Measurements from ENCODE around the gene DCHS2.

Gene DCHS2, protein sequence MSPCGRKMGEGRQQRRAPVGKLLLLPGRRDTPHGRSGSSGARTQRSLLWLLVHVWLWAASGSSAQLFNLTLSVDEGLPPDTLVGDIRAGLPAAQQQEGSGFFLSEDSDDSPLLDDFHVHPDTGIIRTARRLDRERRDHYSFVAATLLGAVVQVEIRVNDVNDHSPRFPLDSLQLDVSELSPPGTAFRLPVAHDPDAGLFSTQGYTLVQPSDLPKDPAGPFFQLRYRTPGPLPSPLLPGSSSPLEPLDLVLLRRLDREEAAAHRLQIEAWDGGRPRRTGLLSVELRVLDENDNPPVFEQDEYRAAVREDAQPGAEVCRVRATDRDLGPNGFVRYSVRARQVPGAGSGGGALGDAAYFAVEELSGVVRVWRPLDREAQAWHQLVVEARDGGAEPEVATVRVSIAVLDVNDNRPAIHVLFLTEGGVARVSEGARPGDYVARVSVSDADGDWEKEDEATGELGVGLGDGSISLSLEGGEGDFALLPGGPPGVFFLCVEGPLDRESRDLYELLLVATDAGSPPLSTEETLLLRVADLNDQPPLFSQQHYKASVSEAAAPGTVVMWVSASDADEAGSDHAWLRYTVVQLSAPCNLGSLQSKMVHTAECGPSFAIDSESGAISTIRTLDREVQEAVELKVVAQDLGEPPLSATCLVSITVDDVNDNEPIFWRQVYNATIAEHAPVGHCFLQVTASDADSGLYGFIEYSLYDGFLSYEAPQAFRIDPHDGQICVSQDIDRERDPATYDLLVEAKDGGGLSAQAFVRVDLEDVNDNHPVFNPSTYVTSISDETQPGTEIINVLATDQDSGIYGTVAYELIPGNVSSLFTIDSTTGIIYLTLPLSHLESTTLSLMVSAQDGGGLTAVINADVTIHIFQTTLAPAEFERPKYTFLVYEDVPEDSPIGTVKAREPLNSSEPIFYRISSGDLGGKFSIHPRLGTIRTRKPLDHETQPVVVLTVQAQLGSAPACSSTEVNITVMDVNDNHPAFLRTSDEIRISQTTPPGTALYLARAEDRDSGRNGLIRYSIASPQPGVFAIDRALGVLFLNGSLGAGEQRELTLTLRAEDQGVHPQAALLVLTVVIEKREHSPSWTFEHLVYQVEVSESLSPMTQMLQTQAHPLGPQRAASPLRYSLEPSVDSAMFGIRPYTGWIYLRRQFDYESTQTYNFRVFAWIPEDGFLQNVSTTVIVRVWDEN (N-terminal part only)

GRCh38 chr4:154491341-154492271, at the start of gene DCHS2:
TSS of gene DCHS2 (minus strand) at chr4:154491799. CDS start at chr4:154491355, 444 bp downstream.
- no peak for DNase-seq

DNA sequence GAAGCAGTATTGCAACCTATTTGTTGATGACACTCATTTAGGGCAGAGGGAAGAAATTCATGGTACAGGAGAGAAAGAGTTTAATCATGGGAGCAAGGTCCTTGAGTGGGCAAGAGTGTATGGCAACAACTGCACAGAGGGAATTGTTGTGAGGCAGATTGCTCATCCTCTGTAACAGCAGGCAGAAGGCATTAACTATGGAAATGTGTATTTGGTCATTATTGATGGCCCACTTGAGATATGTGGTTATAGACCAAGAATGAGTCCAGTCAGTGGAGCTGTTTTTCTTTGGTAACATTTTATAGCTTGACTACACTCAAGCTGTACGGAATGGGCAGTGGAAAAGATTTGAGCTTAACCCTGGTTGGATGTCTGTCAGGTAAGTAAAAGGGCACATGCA, 42.7 kb upstream of the DCHS2 start:
- no peak for DNase-seq

DNA sequence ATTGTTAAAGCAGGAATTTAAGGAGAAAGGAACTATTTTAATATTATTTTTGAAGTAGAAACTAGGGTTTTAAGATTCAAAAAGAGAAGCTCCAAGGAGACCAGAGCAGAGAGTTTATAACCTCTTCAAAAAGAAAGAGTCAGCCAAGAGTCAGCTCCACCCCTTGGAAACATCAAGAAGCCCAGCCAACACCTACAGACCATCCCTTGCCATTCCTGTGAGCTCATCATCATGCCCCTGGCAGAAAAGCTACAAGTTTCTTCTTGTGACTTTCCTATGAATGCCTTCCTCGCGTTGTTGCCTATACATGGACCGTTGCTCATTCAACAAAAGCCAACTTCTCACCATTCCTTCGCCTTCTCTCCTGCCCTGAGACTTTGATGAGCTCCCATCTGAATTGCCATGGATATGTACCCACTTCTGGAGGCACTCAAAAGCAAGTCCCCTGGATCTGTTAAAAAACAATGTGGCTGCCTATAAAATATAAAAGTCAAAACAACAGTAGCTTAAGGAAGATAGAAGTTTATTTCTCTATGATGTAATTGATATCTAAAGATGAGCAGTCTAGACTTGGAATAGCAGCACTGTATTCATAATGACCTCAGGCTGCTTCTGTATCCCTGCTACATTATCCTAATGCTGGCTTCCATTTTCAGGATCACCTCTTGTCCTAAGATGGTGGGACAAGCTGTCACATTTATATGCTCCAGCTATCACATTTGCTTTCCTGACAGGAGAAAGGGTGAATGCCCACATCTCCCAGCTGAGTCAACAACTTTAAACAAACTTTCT, 38.3 kb upstream of the DCHS2 start:
- DNase-seq = no peak

GRCh38 chr4:154528869-154529268, 37.3 kb upstream of the DCHS2 start:
- DNase-seq = no peak

- no peak for DNase-seq
Measured at GRCh38 chr4:154527308-154527707, 35.7 kb upstream of the DCHS2 start.

GRCh38 chr4:154526151-154526550, 34.6 kb upstream of the DCHS2 start:
- DNase-seq = no peak

DNA sequence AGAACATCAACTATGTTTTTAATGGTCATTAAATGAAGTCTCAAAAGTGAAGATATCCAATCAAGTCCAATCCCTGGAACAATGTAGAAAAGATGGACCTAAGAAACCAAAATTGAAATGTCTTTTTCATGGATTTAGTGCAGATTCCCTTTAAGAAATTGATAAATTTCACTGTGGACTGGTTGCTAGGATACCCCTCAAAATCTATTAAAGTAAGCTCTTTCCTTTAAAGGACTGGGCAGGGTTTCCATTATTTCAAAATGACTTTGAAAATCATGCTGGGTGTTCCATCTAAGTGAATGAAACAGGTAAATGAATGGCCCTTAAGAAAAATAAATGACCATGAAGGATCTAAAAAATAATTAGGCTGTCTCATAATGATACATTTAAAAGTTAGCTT, 30.0 kb upstream of the DCHS2 start:
- DNase-seq = no peak

DNA sequence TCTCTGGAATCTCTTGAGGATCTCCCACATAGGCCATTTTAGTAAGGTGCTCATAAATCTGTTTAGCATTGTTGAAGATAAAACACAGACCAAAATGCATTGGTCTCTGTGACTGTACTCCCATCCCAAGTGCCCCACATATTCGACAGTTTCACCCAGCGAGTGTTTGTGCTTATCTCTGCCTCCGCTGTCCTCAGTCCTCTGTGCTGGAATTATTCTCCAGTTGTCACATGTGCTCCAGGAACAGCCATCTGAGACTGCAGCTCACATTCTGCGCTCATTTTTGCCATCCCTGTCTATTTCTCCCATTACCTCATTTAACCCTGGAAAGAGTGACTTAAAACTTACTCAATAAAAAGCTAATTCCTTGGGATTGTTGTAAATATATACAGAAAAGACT, 27.6 kb upstream of the DCHS2 start:
- no peak for DNase-seq

DNA sequence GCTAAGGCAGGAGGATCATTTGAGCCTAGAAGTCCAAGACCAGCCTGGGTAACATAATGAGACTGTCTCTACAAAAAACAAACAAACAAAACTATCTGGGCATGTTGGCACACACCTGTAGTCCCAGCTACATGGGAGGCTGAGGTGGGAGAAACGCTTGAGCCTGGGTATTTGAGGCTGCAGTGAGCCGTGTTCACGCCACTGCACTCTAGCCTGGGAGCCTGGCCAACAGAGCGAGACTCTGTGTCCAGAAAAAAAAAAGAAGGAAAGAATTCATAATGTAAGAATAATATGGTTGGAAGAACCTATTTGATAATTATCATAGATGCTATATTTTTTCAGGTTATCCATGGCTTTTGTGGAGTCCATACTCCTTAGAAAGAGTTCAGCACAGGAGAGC, 26.0 kb upstream of the DCHS2 start:
- no peak for DNase-seq

GRCh38 chr4:154516318-154517029, 24.9 kb upstream of the DCHS2 start:
- no peak for DNase-seq

DNA sequence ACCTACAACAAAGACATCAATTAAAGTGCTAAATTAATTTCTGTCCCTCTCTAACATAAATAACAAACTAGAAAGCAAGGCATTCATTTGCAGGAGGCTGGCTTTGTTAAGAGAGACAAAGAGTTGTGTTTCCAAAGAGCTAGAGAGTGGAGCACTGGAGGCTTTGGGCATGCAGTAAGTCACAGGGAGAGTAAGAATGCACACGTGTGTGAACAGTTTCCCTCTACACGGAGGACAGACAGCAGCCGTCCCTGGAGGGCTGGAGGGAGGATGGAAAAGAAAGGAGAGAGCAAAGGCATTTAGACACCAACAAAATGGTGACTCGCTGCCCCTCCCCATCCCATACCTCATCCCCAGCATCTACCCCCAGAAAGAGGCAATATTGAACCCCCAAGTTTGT, 20.4 kb upstream of the DCHS2 start:
- DNase-seq = no peak

DNA sequence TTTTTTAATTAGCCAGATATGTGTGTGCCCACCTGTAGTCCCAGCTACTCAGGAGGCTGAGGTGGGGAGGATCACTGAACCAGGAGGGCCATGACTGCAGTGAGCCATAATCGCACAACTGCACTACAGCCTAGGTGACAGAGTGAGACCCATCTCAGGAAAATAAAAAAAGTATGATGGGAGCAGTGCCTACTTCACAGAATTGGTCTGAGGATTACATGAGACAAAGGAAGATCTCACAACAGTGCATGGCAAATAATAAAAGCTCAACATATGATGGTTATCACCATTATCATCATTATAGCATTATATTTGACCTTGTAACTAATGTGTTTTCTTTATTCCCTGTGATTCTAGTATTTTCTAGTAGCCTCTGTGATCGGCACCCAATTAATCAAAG, 19.9 kb upstream of the DCHS2 start:
- no peak for DNase-seq

- DNase-seq = no peak
Measured at GRCh38 chr4:154507156-154507555, 15.6 kb upstream of the DCHS2 start.

GRCh38 chr4:154506253-154506652, 14.7 kb upstream of the DCHS2 start:
- no peak for DNase-seq

GRCh38 chr4:154503598-154503997, 12.0 kb upstream of the DCHS2 start:
- no peak for DNase-seq

GRCh38 chr4:154502111-154502510, 10.5 kb upstream of the DCHS2 start:
- DNase-seq = no peak

GRCh38 chr4:154497889-154498288, 6.3 kb upstream of the DCHS2 start:
- no peak for DNase-seq

- no peak for DNase-seq
Measured at GRCh38 chr4:154495867-154496266, 4.3 kb upstream of the DCHS2 start.

DNA sequence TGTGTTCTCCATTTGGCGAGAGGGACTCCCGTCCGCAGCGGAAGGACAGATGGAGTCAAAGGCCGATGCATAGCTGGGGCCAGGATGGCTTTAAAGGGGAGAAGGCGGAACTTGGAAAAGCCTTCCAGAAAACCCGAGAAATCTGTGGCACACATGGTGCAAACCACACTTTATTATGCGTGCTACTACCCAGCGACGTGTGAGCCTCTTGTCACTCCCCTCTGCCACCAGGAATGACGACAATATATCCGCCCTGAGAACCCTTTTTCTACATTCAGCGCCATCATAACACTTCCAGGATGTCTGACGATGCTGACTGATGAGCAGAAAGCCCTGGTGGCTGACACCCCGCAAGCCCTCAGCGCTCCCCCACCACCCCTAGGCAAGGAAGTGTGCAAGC, 689 bp upstream of the DCHS2 start:
- no peak for DNase-seq

DNA sequence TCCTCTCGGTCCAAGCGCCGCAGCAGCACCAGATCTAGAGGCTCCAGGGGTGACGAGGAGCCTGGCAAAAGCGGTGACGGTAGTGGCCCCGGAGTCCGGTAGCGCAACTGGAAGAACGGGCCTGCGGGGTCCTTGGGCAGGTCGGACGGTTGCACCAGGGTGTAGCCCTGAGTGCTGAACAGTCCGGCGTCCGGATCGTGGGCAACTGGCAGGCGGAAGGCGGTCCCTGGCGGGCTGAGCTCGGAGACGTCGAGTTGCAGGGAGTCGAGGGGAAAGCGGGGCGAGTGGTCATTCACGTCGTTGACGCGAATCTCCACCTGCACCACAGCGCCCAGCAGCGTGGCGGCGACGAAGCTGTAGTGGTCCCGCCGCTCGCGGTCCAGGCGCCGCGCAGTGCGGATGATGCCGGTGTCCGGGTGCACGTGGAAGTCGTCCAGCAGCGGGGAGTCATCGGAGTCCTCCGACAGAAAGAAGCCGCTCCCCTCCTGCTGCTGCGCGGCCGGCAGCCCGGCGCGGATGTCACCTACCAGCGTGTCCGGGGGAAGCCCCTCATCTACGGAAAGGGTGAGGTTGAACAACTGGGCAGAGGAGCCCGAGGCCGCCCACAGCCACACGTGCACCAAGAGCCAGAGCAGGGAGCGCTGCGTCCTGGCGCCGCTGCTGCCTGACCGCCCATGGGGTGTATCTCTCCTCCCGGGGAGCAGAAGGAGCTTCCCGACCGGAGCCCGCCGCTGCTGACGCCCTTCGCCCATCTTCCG, 837 bp downstream of the DCHS2 start:
- no peak for DNase-seq
